Astrocyte of the hippocampus (primary cell): Measurements from ENCODE around the gene RNU6-8.

ENCODE experiments used
- DNase-seq: peaks from one replicate; pipeline ENCODE4 v3.0.0; 2011; ENCODE audit warnings: low read depth, low spot score

The RNU6-8 gene

GRCh38 chr14:32205554-32205953, 2.5 kb upstream of the RNU6-8 start:
- DNase-seq = no peak

GRCh38 chr14:32203928-32204357, 874 bp upstream of the RNU6-8 start:
- DNase-seq = peak; percentile 36

- peak; percentile 44 for DNase-seq
These were observed 525 bp downstream of the RNU6-8 start for GRCh38 chr14:32202491-32202997.

- peak; percentile 52 for DNase-seq
These were observed 1.1 kb downstream of the RNU6-8 start, which contains the start of gene RNU6-7 for GRCh38 chr14:32201816-32202490. Gene RNU6-7 (plus strand): TSS chr14:32202045.

- DNase-seq = peak; percentile 83
These were observed 1.8 kb downstream of the RNU6-8 start for GRCh38 chr14:32201193-32201815.

GRCh38 chr14:32200368-32201192, 2.5 kb downstream of the RNU6-8 start:
- DNase-seq = no peak

- no peak for DNase-seq
These were observed 5.2 kb downstream of the RNU6-8 start for GRCh38 chr14:32197919-32198318.

GRCh38 chr14:32195636-32196035, 7.4 kb downstream of the RNU6-8 start:
- DNase-seq = no peak

- no peak for DNase-seq
These were observed 9.5 kb downstream of the RNU6-8 start for GRCh38 chr14:32193532-32193931.

- DNase-seq = no peak
These were observed 10.2 kb downstream of the RNU6-8 start for GRCh38 chr14:32192712-32193373.

GRCh38 chr14:32190673-32191072, 12.4 kb downstream of the RNU6-8 start:
- peak; percentile 13 for DNase-seq

- DNase-seq = no peak
These were observed 13.3 kb downstream of the RNU6-8 start for GRCh38 chr14:32189811-32190210.

GRCh38 chr14:32186248-32186647, 16.8 kb downstream of the RNU6-8 start:
- no peak for DNase-seq

GRCh38 chr14:32185097-32185496, 18.0 kb downstream of the RNU6-8 start:
- DNase-seq = no peak

- DNase-seq = no peak
These were observed 19.7 kb downstream of the RNU6-8 start for GRCh38 chr14:32183151-32184058.

GRCh38 chr14:32171469-32171868, 31.6 kb downstream of the RNU6-8 start:
- DNase-seq = no peak

- DNase-seq = no peak
These were observed 33.9 kb downstream of the RNU6-8 start for GRCh38 chr14:32169191-32169590.

GRCh38 chr14:32167907-32168306, 35.2 kb downstream of the RNU6-8 start:
- peak; percentile 47 for DNase-seq

- no peak for DNase-seq
These were observed 36.1 kb downstream of the RNU6-8 start for GRCh38 chr14:32166924-32167323.

- DNase-seq = no peak
These were observed 37.0 kb downstream of the RNU6-8 start for GRCh38 chr14:32166029-32166428.
